ENCODE measurements around the gene EFHC1.

Gene EFHC1

DNA sequence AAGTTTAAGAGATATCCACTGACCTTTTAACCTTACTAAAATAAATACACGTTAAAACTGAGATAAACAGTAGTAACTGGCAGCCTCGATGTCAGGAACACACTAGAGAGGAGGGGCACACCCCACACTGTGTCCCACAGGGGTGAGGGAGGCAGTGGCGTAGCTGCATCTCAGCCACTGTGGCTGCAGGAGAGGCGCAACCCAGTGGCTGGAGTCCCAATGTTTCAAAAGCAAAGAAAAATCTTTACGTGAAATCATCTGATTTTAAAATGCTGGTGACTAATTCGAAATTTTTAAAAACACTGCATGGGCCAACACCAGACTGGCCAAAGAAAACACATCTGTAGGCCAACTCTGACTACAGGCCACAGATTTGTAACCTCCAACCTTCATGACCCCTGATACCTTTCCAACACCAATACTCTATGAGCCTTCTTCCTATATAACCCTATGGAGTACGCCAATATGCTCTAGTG, 102.0 kb downstream of the EFHC1 start:
- no peak for DNase-seq

DNA sequence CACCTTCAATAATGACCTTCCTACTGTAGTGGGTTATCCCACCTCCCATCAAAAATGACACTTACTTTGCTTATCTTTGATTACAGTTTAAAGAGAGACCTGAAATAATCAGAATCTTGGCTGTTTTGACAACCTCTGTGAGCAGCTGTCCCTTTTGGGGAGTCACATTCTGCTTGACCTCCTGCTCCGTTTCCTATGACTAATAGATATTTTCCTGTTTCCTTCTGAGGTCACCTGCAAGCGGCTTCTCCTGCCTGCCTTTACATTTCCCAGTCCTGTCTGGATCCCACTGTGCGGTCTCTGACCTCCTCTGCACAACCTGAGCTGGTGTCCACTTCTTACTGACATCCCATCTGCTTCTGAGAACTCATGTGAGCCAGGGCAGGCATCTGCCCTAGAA, 102.5 kb downstream of the EFHC1 start:
- no peak for DNase-seq

DNA sequence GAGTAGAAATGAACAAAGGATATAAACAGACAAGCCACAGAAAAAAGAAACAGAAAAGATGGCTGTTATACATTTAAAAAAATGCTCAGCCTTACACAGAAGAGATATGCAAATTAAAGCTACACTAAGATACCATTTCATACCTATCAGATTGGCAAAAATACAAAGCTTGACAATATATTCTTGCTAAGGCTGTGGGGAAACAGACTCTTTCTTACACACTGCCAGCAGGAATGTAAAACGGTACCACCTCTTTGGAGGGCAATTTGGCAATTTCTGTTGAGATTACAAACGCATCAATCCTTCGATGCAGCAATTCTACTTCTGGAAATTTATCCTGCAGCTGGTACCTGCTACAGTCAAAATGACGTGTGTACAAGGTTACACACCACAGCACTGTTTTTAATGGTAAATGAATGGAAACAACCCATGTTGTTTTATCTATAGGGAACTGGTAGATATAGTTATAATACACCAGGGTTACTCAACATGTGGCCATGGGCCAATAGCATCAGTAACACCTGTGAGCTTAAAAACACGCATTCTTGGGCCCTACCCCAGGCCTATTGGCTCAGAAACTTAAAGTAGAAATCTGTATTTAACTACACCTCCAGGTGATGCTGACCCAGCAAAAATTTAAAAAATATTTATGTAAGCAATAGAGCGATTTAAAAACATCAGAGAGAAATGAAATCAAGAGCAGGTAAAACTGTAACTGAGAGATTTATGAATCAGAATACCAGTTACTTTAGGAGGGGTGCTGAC, 103.4 kb downstream of the EFHC1 start:
- DNase-seq = no peak

DNA sequence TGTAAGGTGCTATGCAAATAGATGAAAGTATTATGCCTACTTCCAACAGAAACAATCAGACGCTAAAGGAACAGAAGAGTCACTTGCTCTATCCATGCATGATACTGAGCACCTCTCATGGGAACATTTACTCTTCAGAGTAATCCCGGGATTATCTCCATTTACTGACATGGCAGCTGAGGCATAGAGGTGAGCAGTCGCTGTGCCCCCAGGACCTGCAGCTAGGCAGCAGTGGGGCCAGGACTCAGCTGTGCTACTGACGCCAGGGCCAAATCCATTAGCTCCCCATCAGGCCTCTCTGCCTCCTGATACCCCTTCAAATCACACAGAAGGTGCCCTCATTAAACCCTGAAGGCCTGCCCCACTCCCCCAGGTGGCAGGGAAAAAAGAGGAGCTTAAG, 104.8 kb downstream of the EFHC1 start:
- no peak for DNase-seq

DNA sequence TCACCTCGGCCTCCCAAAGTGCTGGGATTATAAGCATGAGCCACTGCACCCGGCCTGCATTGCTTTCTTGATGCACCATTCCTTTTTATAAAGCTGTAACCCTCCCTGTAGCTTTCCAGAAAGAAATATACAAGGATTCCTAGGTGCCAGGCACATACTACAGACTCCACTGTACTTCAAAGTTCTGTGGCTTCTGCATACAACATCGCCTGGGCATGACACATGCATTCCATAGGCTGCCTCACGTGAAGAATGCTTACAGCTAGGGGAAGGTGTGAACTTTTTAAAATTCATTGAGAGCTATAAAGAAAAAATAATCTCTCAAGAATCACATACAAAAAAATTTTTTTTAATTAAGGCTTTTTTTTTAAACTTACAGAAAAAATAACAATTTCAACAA, 106.5 kb downstream of the EFHC1 start:
- DNase-seq = no peak

DNA sequence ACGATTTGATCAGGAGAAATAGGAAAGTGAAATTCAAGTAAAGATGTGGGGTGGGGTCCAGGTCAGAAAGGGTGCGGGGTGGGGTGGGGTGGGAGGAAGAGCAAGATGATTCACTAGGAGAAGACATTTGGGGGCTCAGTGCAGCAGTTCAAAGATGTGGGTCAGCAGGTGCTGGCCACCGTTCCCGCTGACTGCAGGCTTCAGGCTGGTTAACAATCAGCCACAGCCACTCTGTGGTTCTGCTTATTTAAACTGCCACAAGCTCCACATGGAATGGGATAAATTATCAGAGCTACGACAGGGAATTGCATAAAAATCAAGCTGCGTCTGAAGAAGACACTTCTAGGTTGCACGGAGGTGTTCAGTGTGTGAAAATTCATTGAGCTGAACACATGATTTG, 107.3 kb downstream of the EFHC1 start:
- no peak for DNase-seq

DNA sequence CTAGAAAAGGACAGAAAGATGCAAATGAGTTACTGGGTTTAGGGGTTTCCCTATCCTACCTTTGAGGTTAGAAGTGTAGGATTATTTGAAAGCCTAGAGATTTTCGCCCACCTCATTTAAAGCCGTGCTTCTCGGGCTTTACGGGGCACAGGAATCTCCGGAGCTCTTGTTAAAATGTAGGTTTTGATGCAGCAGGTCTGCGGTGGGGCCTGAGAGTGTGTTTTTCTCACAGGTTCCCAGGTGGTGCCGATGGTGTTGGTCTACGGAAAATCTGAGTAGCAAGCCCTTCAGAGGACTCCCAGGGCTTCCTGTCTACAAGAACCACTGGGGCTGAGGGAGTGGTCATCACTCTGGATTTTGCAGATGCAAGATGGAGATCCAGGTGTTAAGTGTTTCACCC, 109.2 kb downstream of the EFHC1 start:
- no peak for DNase-seq

DNA sequence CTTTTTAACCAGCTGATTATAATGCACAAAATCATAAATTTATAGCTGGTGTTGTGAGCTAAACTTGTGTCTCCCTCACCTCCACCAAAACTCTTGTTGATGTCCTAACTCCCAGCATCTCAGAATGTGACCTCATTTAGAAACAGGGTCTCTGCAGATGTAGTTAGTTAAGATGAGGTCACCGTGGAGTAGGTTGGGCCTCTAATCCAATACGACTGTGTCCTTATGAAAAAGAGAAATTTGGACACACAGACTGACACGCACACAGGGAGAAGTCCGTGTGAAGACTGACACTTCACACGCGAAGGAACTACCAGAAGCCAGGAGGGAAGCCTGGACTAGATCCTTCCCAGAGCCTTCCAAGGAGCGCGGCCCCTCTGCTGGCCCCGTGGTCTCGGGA, 110.2 kb downstream of the EFHC1 start:
- no peak for DNase-seq

DNA sequence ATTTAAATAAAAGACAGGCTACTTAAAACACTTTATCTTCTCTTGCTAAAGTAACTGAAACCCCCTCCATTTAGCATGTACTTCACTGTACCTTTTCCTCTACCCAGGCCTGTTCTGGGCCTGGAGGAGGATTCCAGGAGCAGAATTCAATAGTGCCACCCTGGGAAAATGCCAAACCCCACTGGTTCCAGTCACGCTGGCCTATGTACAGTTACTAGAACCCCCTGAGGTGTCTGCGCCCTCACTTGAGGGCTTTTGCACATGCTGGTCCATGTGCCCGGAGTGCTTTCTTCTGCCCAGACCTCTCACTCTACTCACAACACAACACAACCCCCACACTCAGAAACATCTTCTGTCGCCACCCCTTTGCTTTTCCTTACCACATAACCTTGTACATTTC, 111.3 kb downstream of the EFHC1 start:
- no peak for DNase-seq

DNA sequence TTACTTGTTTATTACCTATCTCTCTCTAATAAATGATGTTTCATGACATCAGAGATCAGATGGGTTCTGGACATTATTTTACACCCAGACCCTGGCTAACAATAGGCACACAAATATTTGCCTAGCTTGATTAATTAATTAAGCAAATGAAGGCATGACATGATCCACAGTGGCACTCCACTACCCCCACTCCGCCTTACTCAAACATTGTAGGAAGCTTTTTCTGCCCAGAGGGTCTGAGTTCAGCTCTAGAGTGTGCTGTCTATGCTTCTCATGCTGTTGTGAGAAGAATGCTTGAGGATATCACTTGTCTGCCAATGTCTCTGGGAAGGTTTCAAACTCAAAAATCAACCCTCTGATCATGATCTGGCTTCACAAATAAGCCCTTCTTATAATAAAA, 111.7 kb downstream of the EFHC1 start:
- no peak for DNase-seq

DNA sequence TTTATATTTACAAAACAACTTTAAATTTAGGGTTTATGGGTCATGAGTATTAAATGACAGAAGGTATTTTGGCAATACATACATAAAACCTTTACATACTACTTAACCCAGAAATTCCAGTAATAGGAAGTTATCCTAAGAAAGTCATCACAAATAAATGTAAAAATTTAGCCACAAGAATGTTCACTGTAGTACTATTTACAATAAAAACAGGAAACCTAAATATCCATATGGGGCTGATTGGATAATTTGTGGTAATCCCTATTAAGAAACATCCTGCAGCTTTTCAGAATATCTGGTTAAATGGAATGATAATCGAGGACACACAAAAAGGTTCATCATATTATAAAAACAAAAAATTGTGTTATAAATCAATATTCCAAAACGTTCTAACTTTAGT, 112.3 kb downstream of the EFHC1 start:
- DNase-seq = no peak

DNA sequence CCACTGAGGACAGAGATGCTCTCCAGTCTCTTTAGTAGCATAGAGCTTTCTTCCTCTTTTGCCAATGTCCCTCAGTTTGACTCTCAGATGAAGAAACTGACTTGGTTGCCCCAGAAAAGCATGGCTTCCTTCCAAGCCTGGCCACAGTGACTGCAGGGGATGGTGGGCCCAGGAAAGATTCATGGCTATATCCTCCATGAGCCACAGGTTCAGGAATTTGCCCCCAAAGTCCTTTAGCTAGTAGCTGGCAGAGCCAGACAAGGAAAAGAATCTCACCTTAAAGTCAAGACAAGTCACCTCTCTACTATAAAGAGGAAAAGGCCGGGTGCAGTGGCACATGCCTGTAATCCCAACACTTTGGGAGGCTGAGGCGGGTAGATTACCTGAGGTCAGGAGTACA, 113.3 kb downstream of the EFHC1 start:
- DNase-seq = no peak

DNA sequence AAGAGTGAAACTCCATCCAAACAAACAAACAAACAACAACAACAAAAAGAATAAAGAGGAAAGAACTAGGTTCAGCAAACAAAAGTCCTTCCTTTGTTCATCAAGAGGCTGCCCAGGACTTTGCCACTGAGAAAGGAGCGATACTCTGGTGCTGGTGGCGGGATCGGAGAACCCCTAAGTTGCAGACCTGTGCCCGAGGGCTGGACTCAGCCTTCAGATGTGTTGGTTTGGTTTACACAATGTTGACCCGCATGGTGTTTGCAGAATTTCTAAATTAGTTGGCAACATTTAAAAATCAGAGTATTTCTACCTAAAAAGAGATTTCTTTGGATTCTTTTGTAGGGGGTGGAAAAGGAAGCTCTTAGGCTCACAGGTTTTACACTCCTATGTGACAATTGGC, 114.2 kb downstream of the EFHC1 start:
- no peak for DNase-seq

DNA sequence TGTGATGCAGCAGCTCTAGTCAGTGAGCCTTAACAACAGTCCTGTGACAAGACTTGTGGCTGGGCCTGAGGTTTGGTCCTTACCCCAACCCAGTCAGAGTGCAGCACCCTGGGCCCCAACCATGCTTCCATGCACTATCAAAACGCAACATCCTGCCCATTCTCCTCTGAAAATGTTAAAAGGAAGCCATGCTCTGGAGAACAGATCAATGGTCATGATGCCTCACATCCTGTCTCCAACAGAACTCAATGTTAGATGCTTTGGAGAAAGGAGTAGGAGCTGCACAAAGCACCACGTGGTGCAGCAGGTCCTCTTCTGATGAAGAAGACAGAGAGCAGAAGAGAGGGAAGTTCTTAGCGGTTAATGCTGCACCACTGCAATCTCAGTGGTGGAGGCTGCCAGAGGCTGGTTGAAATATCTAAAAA, 114.8 kb downstream of the EFHC1 start:
- no peak for DNase-seq

DNA sequence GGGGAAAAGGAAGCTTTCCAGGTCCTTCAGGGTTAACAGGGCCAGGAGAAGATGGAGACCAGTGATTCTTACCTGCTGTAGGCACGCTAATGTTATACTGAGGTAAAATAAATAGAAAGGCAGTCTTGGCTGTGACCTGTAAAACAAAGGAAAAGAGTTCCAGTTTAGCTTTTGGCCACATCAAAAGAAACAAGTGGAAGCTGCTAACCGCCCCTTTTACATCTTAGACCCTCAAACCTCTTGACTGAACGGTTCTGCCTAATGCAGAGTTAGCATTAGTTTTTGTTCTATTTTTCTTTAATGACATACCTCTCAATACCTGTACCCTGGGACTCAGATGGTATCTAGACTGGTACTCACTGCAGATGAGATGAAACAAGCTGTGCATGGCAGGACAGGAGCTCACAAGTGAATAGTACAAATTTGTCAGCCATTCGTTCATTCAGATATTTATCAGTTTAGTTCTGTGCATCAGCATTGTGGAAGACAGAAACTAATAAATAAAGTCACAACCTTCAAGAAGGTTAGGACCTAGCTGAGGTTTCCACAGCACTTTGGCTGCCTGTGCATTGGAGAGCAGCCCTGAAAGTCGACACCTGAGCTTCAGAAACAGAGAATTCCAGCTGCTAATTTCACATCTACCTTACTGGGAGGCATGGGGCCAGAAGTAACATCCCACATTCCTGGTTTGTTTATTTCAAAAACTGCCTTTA, 115.7 kb downstream of the EFHC1 start:
- no peak for DNase-seq

DNA sequence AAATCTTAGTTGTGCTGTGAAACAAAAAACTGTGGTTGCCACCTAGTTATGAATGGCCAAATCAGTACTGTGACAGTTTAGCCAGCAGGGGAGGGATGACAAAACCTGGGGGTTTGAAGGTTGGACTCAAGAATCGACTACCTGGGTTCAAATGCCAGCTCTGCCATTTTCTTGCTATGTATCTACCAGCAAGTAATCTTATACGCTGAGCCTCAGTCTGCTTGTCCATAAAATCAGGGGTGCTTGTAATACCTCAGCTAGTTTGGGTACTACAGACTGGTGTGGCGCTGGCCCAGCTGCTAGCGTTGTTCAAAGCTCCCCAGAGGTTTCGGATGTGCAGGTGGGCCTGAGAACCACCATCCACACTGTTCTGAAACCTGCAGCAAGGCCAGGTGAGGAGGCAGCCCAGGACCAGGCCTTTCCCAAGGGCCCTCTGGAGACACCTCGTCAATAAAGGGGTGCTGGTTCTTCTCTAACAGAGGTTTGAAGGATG, 116.3 kb downstream of the EFHC1 start:
- no peak for DNase-seq

DNA sequence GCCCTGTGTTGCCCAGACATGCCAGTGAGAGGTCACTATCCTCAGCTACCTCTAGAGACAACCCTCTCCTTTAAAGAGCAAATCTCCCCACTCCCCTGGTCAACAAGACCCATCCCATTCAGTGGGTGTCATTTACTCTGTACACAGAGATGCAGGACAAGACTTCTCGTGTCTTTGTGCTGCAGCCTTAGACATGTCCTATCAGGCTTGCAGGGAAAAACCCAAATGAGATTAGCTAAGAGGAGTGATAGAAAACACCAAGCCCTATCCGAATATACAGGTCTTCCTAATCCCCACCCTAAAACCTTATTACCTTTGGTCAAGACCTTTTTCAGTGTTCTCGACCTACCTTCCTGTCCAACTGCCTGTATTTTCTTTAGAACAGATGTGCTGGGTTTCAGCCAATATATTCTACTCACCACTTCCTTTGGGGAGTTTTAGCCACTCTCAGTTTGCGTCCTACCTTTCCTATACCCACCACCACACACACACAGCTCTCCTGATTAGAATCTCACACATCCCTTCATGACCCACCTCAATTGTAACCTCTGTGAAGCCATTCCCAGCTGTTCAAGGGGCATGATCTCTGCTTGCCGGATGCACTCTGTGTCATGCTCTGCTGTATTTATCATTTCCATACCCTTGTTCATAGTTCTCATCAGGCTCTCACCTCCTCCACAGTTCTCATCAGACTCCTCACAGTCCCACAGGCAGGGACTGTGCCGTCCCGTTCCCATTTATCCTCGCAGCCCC, 117.0 kb downstream of the EFHC1 start:
- DNase-seq = no peak

DNA sequence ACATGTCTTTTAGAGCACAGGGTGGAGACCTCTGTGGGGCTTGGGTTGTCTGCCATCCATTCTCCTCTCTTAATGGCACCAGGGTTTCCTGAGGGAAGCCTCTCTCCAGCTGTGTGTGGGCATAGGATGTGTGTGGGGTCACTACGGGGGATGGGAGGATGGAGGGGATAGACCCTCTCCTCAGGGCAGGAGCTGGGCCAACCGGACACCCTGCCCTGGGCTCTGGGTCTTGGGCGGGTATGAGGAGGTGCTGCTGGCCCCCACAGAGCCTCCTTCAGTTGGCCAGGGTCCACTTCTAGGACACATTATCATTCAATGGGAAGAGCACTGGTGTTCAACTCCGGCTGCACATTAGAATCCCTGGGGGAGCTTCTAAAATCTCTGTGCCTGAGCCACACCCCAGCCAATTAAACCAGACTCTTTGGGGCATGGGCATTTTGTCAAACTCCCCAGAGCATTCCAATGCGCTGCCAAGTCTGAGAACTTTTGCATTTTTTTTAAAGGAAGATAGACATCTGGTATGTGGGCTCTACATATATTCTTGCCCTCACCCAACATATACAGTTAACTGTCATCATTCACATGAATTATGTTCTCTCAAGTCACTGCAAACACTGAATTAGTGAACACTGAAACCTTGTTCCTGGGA, 118.2 kb downstream of the EFHC1 start:
- no peak for DNase-seq

DNA sequence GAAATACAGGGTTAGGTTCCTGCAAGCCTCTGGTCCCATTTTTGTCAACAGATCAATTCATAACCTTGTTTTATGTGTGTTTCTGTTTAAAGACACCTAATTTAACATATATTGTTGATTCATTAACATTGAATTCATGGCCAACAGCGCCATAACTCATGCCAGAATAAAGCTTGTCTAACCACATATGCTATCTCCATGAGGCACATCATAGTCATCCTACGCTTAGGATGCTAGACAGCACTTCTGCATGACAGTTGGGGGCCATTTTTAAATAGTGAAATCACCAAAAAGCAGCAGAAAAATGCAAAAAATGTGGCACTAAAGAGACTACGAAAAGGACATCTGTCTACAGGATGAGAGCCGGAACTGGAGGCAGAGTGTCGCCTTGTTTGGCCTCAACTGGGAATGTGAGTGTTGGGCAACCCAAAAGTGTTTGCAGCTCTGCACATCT, 118.8 kb downstream of the EFHC1 start:
- no peak for DNase-seq

DNA sequence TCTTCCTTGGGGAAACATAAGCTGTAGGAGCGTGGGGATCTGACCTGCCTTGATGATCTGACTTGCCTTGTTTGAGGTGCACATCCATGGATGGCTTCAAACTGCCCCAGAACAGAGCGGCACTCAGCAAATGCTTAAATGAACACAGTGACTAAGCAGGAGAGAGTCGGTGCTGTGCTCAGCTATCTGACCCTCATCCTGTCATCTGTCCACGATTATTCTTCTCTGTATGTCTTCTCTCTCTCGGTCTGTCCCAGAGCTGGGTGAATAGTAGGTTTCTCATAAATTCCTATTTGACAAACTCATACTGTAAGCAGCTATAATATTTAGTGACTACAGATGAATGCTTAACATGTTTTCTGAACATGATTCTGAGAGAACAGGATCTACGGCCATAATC, 119.5 kb downstream of the EFHC1 start:
- DNase-seq = no peak

DNA sequence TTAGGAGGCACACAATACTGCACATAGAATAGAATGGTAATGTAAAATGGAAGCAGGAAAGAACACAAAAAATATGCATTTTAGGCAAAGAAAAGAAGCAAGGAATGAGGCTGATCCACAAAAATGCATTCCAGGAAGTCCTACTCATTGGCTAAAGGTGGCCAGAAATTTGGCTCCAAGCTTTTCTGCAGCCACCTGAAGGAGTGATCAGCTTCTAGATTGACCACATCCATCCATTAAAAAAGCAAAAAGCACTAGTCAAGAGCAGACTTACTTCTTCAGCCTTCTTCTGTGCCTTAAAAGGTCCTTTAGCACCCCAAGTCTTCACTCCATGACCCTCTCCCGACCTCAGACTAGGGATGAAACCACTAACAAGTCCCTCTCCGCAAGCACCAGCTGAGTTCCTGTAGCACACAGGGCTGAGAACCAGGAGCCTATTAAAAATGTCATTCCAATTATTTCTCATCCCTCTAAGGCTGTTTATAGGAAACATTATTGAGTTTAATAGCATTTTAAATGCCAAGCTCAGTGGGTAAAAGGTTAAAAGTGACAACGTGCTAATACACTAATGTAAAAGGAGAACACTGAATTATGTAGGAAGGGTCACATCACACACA, 120.3 kb downstream of the EFHC1 start:
- DNase-seq = no peak

DNA sequence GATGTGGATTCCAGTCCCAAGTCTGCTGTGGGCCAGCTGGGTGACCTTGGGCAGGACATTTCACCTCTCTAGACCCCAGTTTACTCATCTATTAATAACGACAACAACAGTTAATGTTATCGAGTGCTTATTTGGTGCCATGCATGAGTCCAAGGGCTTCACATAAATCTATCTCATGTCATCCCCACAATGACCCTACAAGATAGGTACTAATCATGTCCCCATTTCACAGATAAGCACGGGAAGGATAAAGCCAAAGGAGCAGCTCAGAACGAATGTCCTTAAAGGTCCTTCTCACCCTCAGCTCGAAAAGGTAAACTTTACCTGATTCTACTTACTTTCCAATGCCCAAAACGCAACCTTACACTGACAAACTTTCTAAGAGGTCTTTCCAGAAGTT, 121.0 kb downstream of the EFHC1 start:
- no peak for DNase-seq

DNA sequence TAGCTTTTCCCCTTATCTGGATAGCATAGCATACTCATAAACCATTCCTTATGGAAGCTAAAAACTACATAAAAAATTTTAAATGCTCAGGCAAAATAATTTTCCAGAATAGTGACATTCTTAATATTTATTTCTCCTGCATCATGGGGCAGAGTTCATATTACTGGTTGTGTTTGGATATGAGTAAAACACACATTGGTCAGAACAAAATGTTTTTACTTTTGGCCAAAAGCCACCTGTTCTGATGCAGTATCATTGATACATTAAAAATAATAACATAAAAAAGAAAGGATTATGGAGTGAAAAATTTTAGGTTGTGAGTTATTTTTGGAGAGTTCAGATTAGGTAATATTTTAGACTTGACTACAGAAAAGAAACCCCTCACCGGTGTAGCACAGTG, 123.1 kb downstream of the EFHC1 start:
- no peak for DNase-seq

Measured in CD4-positive, alpha-beta T cell treated with Interleukin-4 for 1 hour (primary cell).